Measurements from ENCODE around the gene GET4. TPM values are rescaled to one million over a fixed set of nuclear protein-coding genes. Genes with fewer than 3 reads are reported as not detected.
"Not testable (repeated sequence)": the region's sequence is repeated elsewhere in the genome, so short reads cannot be mapped to it uniquely, and the experiment has no call there.

GET4 gene
- total RNA-seq, 1 donor from 2014 or later = 38.2 TPM

DNA sequence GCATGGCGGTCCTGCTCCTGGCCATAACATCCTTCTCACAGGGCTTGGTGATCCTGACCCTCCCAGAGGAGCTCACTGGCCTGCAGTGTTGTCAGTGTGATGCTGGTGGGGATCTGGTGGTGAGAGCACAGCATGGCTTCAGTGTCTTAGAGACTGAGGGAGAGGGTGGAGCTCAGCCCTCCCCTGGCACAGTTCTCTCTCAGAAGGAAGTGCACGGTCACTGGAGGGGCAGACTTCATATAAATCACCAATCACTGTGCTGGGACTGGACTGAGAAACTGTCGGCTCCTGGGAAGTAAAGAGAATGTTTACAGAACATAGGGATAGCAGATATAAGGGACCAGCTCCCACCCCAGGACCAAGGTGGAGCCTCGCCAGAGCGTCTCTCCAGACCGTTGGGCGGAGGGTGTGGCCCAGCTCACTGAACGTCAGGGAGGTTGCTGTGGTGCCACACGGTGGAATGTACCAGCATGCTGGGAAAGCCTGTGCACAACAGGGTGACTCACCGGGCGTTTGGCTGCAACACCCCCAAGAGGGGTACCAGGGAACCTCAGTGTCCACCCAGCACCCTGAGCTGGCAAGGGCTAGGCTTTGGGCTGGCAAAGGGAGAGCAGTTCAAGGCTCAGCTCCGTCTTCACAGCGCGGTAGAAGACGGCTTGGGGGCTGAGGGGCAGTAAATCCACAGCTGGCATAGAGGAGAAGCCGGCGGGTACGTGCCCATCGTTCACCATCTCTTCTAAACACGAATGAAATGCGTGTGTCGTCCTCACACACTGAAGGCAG, 8.8 kb upstream of the GET4 start:
- DNase-seq (ENCODE audit: low spot score) = no peak
- peak; percentile 17 for ATAC-seq

DNA sequence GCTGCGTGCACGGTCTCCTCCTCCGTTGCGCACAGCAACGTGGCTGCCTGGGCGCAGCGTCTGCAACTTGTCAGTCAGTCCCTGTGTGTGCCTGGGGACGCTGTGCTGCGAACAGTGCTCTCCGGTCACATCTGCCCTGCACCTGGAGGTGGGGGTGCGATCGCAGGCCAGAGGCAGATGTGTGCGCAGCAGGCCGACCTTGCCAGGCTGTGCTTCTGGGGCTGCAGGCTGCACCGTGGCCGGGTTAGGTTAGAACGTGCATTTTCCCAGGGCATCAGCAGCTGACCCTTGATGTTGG, 8.2 kb upstream of the GET4 start:
- DNase-seq (ENCODE audit: low spot score) (no peak), ATAC-seq (no peak)

DNA sequence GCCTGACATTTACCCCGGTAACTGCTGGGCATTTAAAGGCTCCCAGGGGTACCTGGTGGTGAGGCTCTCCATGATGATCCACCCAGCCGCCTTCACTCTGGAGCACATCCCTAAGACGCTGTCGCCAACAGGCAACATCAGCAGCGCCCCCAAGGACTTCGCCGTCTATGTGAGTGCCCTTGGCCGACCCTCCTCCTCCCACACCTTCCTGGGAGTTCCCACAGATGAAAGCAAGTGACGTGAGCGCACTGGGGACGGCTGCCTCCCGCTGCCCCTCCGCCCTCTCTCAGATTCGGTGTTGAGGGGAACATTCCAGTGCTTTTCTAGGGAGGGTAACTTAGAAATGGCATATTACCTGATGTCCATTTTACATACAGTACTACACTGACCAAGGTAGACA, 7.0 kb upstream of the GET4 start:
- DNase-seq (ENCODE audit: low spot score) = no peak
- ATAC-seq = no peak

DNA sequence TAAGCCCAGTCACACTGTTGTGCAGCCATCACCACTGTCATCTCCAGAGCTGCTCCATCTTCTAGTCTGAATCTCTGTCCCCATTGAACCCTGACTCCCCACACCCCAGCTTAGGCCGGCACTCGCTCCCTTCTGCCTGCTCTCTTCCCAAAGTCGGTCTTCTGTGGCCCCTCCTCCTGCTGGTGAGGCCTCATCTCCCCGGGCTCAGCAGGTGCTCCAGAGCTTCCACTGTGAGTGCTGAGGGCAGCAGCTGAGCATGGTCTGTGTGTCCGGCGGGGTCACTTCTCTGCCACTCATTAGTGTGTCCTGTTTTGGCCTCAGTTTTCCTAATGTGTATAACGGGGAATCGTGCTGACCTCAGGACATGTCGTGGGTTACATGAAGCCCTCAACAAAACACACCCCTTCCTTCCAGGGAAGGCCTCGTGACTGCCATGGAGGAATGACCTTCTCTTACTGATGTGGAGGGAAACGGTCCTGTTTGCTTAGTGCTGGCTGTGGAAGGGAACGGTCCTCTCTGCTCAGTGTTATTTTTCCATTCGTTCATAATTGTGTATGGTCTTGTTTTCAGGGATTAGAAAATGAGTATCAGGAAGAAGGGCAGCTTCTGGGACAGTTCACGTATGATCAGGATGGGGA, 4.3 kb upstream of the GET4 start:
- DNase-seq (ENCODE audit: low spot score) (no peak), ATAC-seq (no peak)

DNA sequence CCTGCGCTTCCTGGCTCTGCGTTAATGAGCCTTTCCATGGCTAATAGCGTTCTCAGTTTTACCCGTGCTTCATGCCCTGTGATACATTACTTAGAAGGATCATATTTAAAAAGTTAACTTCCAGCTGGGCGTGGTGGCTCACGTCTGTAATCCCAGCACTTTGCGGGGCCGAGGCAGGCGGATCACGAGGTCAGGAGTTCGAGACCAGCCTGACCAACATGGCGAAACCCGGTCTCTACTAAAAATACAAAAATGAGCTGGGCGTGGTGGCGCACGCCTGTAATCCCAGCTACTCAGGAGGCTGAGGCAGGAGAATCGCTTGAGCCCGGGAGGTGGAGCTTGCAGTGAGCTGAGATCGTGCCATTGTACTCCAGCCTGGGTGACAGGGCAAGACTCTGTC, 3.7 kb upstream of the GET4 start:
- DNase-seq (ENCODE audit: low spot score); ATAC-seq: not testable (repeated sequence)

DNA sequence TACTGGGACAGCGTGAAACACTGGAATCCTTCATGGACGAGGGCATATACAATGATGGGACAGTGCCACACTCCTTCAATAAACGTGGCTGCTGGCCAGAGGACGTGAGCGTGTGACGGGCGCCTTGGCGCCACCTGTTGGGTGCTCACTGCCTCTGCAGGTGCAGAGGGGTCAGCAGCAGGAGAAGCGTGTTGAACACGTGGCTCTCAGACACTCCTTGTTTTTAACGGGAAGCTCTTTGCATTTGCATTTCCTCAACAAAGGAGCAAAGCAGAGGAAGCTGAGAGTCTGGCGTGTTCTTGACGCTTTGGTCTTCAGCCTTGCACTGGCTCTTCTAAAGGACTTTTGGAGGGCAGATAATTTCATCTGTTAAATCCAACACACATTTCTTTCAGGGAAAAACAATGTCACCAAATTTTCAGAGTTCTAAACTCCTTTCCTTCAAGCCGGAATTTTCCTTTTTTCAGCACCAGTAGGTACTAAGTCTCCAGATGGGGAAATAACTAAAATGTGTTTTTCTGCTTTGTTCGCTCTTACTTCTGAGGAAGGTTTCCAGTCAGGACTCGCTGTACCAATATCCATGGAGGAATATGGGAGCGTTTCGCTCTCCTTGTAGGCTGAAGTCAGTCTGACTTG, 2.9 kb upstream of the GET4 start:
- ATAC-seq (peak; percentile 67), DNase-seq (ENCODE audit: low spot score) (peak; percentile 88)

DNA sequence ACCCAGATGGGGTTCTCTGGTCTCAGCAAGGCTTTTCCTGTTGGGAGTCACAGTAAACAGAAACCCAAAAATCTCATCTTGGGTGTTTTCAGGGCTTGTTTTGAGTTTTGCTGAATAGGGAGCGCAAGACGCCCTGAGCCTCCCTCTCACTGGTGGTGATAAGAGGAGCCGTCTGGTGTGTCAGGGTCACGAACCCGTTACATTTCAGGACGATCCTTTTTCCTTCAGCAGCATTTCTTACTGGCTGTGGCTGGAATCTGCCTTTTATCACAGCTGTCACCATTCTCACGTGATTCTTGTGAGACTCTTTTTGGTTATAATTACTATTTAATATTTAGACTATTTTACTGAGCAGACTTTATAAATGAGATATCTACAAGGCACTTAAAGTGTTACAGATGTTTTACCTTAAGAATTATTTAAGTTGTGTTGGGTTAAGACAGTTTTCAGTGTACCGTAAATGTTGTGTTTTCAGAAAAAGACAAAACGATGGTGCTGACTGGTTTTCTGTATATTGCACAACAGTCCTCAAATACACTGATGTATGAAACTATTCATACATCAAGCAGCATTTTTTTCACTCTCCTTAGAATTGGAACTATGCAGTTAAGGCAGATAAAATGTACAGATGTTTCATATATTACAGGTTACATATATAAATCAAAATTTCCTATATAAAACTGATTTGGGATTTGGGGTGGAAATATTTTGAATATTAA, 2.2 kb upstream of the GET4 start:
- ATAC-seq (no peak), DNase-seq (ENCODE audit: low spot score) (no peak)

DNA sequence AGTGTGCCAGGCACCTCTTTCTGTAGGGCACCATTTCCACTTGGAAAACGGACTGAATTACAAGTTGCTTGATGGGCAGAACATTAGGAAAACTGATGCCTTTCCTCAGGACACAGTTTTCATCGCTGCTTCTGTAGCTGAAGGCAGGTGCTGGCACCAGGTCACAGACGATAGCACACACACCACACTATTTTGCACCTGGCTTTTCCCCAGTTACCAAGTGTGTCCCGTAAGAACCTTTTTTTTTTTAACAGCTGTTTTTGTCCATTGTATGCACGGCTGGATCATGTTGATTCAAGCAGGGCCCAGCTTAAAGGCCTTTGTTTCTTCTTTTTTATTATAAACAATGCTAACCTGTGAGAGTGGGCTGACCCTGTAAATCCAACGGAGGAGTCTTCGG, 1.3 kb upstream of the GET4 start:
- DNase-seq (ENCODE audit: low spot score) (no peak), ATAC-seq (no peak)

DNA sequence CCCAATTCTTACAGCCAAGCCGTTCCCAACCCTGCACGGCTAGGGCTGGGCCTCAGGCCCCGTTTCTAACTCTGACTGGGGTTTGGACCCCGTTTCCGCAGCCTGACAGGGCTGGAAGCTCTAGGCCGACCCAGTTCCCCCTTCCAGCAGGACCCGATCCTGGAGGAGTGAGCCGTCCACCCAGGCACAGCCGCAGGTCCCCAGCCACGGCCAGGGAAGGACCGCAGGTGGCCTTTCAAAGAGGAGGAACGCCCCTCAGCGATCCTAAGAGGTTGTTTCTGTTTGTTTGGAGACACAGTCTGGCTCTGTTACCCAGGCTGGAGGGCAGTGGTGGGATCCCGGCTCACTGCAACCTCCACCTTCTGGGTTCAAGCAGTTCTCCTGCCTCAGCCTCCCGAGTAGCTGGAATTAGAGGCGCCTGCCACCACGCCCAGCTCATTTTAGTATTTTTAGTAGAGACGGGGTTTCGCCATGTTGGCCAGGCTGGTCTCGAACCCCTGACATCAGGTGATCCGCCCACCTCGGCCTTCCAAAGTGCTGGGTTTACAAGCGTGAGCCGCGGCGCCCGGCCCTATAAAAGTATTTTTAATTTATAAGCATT, 778 bp upstream of the GET4 start:
- ATAC-seq (no peak), DNase-seq (ENCODE audit: low spot score) (no peak)

DNA sequence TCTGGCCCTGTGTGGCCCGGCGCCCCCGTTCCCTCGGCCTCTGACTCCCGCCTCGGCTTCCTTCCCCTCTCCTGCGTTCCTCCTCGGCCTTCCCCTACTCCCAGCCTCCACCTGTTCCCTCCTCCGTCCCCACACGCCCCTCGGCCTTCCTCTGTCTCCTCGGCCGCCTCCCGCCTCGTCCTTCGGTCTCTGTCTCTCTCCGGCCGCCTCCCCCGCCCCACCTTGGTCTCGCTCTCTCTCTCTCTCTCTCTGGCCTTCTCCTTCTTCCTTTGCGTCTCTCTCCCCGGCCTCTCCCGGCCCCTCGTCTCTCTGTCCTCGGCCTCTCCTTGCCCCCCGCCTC, 588 bp downstream of the GET4 start:
- peak; percentile 5 for ATAC-seq
- no peak for DNase-seq (ENCODE audit: low spot score)

DNA sequence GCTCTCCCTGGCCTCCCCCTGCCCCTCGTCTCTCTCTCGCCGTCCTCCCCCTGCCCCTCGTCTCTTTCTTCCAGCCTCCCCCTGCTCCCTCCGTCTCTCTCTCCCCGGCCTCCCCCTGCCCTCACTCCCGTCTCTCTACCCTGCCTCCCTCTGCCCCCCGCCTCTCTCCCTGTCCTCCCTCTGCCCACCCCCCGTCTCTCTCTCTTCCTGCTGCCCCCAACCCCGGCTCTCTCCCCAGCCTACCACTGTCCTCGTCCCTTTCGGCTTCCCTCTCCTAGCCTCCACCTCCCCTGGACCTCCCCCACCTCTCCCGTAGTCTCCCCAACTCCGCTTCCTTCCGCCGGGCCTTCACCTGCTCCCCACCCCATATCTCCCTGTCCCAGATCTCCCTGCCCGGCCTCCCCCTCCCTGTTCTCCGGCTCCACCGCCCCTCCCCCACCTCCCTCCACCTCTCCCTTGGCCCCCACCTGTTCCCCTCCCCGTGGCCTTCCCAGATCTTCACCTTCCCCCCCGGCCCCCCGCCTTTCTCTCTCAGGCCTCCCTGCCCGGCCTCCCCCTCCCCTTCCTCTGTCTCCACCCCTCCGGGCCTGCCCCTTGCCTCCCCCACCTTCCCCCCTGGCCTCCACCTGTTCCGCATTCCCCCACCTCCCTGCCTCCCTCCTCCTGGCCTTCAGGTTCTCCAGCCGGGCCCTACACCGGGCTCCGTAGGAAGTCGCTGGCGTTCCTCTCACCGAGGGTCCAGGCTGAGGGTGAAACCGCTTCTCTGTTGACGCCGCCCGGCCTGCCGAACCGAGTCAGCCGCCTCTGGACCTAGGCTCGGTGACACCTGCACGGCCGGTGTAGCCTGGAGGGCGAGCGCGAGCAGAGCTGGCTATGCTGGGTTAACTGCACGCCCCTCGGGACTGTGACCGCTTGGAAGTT, 1.2 kb downstream of the GET4 start:
- no peak for DNase-seq (ENCODE audit: low spot score)
- ATAC-seq = no peak

DNA sequence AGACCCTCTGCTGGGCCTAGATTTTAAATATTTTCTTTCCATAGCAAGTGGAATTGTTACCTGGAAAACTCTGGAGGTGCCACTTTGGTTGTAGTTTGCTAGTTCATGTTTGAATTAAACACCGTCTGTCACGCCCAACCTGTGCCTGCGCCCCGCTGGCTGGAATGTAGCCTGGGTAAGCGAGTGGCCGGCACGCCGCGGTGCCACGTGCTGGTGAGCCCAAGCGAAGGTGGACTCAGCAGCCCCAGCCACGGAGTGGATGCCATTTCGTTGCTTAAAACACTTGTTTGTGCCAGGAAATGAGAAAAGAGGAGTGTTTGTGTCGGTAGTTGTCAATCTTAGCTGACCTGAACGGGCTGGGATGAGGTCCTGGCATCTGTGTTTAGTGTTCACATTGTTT, 2.7 kb downstream of the GET4 start:
- ATAC-seq (peak; percentile 47), DNase-seq (ENCODE audit: low spot score) (peak; percentile 92)

DNA sequence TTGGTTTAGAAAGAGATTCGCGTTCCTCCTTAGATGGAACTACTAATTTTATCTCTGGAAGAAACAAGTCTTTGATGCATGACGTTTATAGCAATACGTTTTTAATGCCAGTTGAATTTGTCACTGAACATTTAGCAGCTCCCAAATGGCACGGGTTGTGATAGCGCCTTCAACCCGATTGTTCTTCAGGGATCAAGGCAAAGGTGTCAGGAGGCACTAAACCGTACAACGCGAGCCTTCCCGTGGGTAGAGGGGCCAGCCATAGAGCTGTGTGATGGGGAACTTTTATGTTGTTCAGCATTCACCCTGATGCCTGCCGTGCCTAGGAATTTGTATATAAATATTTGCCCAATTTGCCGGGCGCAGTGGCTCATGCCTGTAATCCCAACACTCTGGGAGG, 3.4 kb downstream of the GET4 start:
- DNase-seq (ENCODE audit: low spot score) (no peak), ATAC-seq (no peak)

DNA sequence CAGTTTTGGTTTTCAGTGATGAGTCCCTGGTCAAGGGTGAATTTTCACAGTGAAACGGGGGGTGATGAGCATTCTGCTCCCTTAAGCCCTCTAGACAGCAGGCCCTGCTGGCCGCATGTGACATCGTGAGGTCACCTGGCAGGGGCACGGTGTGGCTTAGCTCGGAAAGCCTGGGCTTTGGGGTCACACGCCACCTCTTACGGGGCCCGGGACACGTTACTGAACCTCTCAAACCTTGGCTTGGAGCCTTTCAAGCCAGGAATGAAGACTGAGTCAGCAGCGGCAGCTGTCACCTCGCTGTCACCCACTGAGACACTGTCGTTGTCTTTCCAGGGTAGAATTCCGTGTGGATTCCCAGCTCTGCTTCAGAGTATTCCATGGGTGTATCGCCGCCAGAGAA, 4.1 kb downstream of the GET4 start:
- ATAC-seq (no peak), DNase-seq (ENCODE audit: low spot score) (no peak)

DNA sequence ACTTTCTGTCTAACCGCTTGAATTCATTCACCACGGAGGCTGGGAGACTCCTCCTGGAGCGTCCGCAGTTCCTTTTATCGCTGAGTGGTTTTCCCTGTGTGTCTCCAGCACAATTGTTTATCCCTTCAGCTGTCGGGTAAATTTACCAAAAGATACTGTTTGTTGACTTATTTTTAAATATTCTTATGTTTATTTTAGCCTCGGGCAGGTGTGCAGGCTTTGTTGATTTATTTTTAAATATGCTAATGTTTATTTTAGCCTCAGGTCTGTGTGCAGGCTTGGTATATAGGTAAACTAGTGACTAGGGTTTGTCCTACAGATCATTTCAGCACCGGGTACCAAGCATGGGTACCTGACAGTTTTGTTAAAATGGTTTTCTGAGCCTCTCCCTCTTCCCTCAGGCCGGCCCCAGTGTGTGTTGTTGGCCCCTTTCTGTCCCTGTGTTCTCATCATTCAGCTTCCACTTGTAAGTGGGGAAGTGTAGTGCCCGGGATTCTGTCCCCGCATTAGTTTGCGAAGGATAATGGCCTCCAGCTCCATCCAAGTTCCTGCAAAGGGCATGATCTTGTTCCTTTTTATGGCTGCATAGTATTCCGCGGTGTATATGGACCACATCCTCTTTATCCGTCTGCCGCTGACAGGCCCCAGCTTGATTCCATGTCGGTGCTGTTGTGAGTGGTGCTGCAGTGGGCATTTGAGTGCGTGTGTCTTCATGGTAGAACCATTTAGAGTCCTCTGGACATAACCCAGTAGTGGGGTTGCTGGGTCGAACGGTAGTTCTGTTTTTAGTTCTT, 5.3 kb downstream of the GET4 start:
- ATAC-seq = no peak
- no peak for DNase-seq (ENCODE audit: low spot score)

DNA sequence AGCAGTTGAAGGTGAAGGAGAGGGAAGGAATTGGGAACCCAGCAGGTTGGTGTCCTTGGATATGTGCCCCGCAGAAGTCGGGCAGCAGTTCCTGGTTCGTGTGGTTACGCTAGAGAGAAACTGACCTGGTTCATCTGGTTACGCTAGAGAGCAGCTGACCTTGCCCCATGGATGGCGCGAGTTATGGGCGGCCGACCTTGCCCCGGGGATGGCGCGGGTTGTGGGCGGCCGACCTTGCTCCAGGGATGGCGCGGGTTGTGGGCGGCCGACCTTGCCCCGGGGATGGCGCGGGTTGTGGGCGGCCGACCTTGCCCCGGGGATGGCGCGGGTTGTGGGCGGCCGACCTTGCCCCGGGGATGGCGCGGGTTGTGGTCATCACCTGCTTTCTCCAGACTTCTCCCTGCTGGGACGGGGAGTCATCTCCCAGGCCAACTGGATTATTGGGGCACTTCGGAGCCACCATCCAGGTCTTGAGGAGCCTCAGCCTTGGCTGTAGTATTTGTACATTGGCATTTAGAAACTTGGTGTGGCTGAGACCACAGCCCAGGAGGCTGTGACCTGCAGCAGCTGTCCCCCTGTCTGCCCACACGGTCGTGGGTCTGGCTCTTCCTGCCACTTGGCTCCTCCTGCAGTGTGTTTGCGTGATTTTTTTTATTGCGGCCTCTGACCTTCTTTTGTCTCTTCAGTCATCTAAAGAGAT, 6.1 kb downstream of the GET4 start:
- peak; percentile 68 for DNase-seq (ENCODE audit: low spot score)
- peak; percentile 15 for ATAC-seq

DNA sequence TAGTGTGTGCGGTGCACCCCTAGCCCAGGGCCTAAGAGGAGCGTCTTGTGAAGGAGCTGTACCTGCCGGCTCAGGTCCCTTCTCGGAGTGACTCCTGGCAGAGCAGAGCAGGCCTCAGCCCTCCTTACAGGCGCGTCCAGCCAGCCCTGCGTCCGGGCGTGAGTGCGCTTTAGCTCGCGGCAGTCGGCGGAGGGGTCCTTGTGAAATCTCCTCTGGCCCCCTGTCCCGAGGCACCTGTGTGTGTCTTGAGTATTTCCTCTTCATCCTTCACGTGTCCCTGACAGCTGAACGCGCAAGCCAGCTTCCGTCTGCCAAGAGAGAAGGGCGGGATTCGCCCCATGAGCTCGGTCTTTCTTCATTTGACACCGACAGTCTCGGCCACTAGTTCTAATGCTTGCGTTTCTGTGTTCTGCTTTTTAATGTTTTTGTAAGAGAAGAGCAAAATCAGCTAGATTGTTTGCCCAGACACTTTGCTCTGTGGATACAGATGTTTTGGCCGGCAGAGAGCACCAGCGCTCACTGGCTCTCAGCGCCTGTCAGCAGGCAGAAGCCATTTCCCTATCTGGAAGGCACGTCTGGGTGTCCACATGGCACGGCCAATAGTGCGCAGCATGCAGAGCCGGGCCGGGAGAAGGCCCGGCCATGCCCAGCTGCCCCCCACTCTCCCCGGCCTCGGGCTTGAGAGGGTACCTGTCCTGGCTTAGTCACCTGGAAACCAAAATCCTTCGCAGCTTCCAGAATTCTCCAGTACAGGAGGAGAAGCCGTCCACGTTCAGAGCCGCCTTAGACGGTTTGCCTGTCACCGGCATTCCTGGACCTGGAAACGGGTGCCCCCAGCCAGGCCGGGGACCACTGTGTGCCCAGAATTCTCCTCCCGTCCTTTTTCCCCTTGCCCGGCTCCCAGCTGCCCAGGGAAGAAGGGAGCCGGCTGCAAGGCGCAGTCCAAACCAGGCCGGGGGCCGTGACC, 7.0 kb downstream of the GET4 start:
- ATAC-seq = peak; percentile 42

More for the DNA sequence above, 7.0 kb downstream of the GET4 start:
- peak; percentile 68 for DNase-seq (ENCODE audit: low spot score)
